K562 (cell line): ENCODE results near the gene OR4B1.

ENCODE experiments used
- BCLAF1 ChIP-seq, 2 experiments: fragments of 450-650 bp in 1 of 2; IDR thresholded peaks; 2 replicates each; pipeline ENCODE4 v1.6.1; 2011 to 2017; ENCODE audit warnings: low read depth in 2 of 2, antibody characterized with exemption in 1 of 2, borderline replicate concordance in 1 of 2, low read length in 1 of 2, mild to moderate bottlenecking in 1 of 2, mixed read lengths in 1 of 2; ENCODE audit not compliant: control insufficient read depth in 1 of 2
- CTCF ChIP-seq, 3 experiments: IDR thresholded peaks in 2 of 3; conservative IDR thresholded peaks in 1 of 3; 2 replicates each; pipeline ENCODE4 v1.5.1; 2011 to 2012; ENCODE audit warnings: low read length in 3 of 3, mild to moderate bottlenecking in 3 of 3, control low read depth in 2 of 3, improper control_type of control experiment in 1 of 3, inconsistent platforms in 1 of 3, low read depth in 1 of 3, mixed read lengths in 1 of 3, moderate library complexity in 1 of 3; ENCODE audit not compliant: insufficient read depth in 2 of 3
- HDGF ChIP-seq: fragments of 450-650 bp; IDR thresholded peaks from 2 replicates; pipeline ENCODE4 v1.6.1; 2016
- MXI1 ChIP-seq: IDR thresholded peaks from 2 replicates; pipeline ENCODE4 v1.6.1; 2011; ENCODE audit warnings: low read depth, mild to moderate bottlenecking, improper control_type of control experiment, low read length
- REST ChIP-seq, 2 experiments: fragments of 450-650 bp; formaldehyde crosslinking in 1 of 2; IDR thresholded peaks; 2 replicates each; pipeline versions ENCODE4 v1.4.0 to v1.6.1; 2014 to 2020; ENCODE audit warnings: mild to moderate bottlenecking in 2 of 2, borderline replicate concordance in 1 of 2, low read depth in 1 of 2
- TFAM ChIP-seq: fragments of 250-450 bp; sonication (Bioruptor Pico); conservative IDR thresholded peaks from 2 replicates; pipeline ENCODE4 v1.5.0; 2021; ENCODE audit warnings: mild to moderate bottlenecking, moderate library complexity
- ZBTB26 ChIP-seq: fragments of 450-650 bp; formaldehyde crosslinking; IDR thresholded peaks from 2 replicates; pipeline ENCODE4 v1.4.0; 2022; ENCODE audit warnings: missing genetic modification characterization

GRCh38 chr11:48244804-48245203 is 28.2 kb downstream of the OR4B1 start, which contains the start of gene OR4X2:
- TF ChIP-seq TFAM (no peak), BCLAF1 (IDR thresholded peaks at IDR 0.05; ENCODE audit: borderline replicate concordance in 1 of 2, control insufficient read depth in 1 of 2, low read depth in 2 of 2, low read length in 1 of 2) (no peak), REST (IDR thresholded peaks at IDR 0.05; ENCODE audit: borderline replicate concordance) (no peak), REST (CRISPR knock-in tag; IDR thresholded peaks at IDR 0.05; ENCODE audit: low read depth) (no peak), ZBTB26 (CRISPR knock-in tag) (no peak), CTCF (IDR thresholded peaks at IDR 0.05 in 2 of 3, conservative IDR thresholded peaks at IDR 0.05 in 1 of 3; ENCODE audit: insufficient read depth in 2 of 3, low read depth in 1 of 3, low read length in 3 of 3) (no peak), MXI1 (no peak), HDGF (no peak)
